Ovary (tissue), 9 donors: ENCODE data around the gene RIBC1. TPM values are rescaled to one million over a fixed set of nuclear protein-coding genes. Genes with fewer than 3 reads are reported as not detected.

Source experiments
- DNase-seq, 5 donors: peaks; one replicate each; pipeline ENCODE4 v3.0.0-alpha.2; 2019 to 2020
- H3K27ac ChIP-seq, 2 donors: fragments of 200-600 bp; one replicate each; pipeline versions ENCODE4 v1.5.1 to v1.8.0; 2019 to 2022
- H3K27me3 ChIP-seq: fragments of 200-600 bp; one replicate; pipeline ENCODE4 v1.8.0; 2022
- H3K36me3 ChIP-seq: fragments of 200-600 bp; sonication (generic); one replicate; pipeline ENCODE4 v1.5.1; 2019
- H3K4me1 ChIP-seq: one replicate; pipeline ENCODE4 v1.8.1; 2013; ENCODE audit warnings: mild to moderate bottlenecking, moderate library complexity; ENCODE audit not compliant: insufficient read depth
- H3K4me3 ChIP-seq: fragments of 200-600 bp; sonication (generic); one replicate; pipeline ENCODE4 v1.5.1; 2017
- H3K9me3 ChIP-seq, 2 donors: fragments of 200-600 bp in 1 of 2; sonication (generic) in 1 of 2; one replicate each; pipeline versions ENCODE4 v1.5.1 to v1.8.1; 2013 to 2019; ENCODE audit warnings: mild to moderate bottlenecking in 1 of 2, moderate library complexity in 1 of 2
- CTCF ChIP-seq, 3 donors: fragments of 450-650 bp in 2 of 3; fragments of 200-600 bp in 1 of 3; IDR thresholded peaks; one replicate each; pipeline versions ENCODE4 v1.5.1 to v1.8.0; 2016 to 2022; ENCODE audit warnings: antibody characterized with exemption in 3 of 3, mild to moderate bottlenecking in 1 of 3
- EP300 ChIP-seq: sonication (generic); formaldehyde crosslinking; IDR thresholded peaks from one replicate; pipeline ENCODE4 v1.6.1; 2017; ENCODE audit warnings: antibody characterized with exemption
- POLR2A ChIP-seq: fragments of 450-650 bp; IDR thresholded peaks from one replicate; pipeline ENCODE4 v1.6.1; 2017; ENCODE audit warnings: antibody characterized with exemption, mild to moderate bottlenecking, moderate library complexity
- whole genome bisulfite sequencing, 3 donors: extraction: QIAGEN DNeasy Blood & Tissue Kit in 1 of 3; methylation state at CpG; one replicate each; pipeline versions ENCODE4 v1.1.5 to v1.1.7; 2013 to 2017; 5-methylcytosine and 5-hydroxymethylcytosine counted together
- intact Hi-C, 4 donors: fragments of 100-400 bp; cut with DNase I; formaldehyde crosslinking; loops; one replicate each; pipeline versions ENCODE4 v1.11.0 to v1.15.1; 2022 to 2023
- polyA plus RNA-seq, 2 donors: library from polyadenylated mRNA; stranded (reverse); fragments of 200-250 nt in 1 of 2; fragments of 350-450 nt in 1 of 2; fragmentation: Illumina TruSeq in 1 of 2; extraction: RNeasy Lipid Tissue Mini Kit (QIAGEN cat#74804) in 1 of 2; gene quantifications; one replicate each; pipeline ENCODE4 v1.2.3, GENCODE V29; 2013 to 2014
- total RNA-seq, 7 donors: library from RNA; depleted of rRNA in 2 of 7; stranded (reverse); fragments of >200 nt in 2 of 7; fragmentation: NEBNext Ultra II Directional in 3 of 7; extraction: Animal tissue kit (Norgen Biotek cat#: 25700) in 3 of 7; gene quantifications; one replicate each; pipeline versions ENCODE4 v1.1.0 to v1.2.4, GENCODE V29; 2016 to 2023
- donor health status: DM: no; HTN: no; CAD: no; lungs with moderate emphysema.
- donor health status: DM: no; HTN: no; CAD: no.
- donor health status: Bipolar disorder and iron deficiency.
- donor health status: DM: yes; HTN: yes; CAD: no.
- donor health status: DM: no; HTN: no; CAD: no.
- donor health status: DM: yes; HTN: yes; CAD: no.

RIBC1 gene
- total and polyA plus RNA-seq, 9 donors: 1.8 to 25.2 (median 2.6) TPM

DNA sequence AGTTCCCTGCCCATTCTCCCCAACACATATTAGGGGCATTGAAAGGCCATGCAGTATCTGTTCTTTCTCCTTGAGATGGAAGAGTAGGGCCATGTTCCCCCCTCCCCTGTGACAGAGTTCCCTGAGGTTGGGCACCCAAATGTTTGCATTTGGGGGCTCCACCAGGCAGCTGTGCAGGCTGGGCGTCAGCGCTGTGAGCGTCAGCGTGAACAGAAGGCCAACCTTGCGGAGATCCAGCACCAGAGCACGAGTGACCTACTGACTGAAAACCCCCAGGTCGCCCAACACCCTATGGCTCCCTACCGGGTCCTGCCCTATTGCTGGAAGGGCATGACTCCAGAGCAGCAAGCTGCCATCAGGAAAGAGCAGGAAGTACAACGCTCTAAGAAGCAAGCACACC is 7.6 kb downstream of the RIBC1 start:
- Histone ChIP-seq H3K36me3 (no peaks in the 10 kb centered on the region), H3K27ac (no peak overlapping the region), H3K4me1 (no peaks in the 10 kb centered on the region), H3K27me3 (no peaks in the 10 kb centered on the region), H3K4me3 (no peak overlapping the region), H3K9me3 (no peaks in the 10 kb centered on the region)
- intact Hi-C loops: loop anchor here in 2 of 4 donors (10.0 kb wide), 1 partner anchor 115 kb away; no protein-coding TSS in a partner anchor
- 86 to 89% (median 89%) methylated on average over 9 of the region's 9 CpGs for WGBS, 3 donors
- TF ChIP-seq POLR2A: no peak
- TF ChIP-seq CTCF (IDR thresholded peaks at IDR 0.05): no peak
- TF ChIP-seq EP300: no peak
- no peak for DNase-seq

GRCh38 chrX:53433651-53434639 is 11.3 kb downstream of the RIBC1 start, which contains the start of gene HSD17B10:
Gene HSD17B10, minus strand, starts transcription at chrX:53434370. Its CDS starts 25 bp downstream, at chrX:53434345.
- Histone ChIP-seq H3K4me1 (no peaks in the 10 kb centered on the region), H3K9me3 (no peaks in the 10 kb centered on the region), H3K4me3 (peak within 1 kb of the TSS; percentile 53), H3K27me3 (no peaks in the 10 kb centered on the region), H3K36me3 (no peaks in the 10 kb centered on the region), H3K27ac (peak within 1 kb of the TSS in 1 of 2 donors; percentile 54)
- TF ChIP-seq EP300: no peak
- TF ChIP-seq POLR2A: peak; percentile 63
- 22 to 35% (median 26%) methylated on average over 58 to 61 of the region's 61 CpGs for WGBS, 3 donors
- intact Hi-C loops: loop anchor here in 2 of 4 donors (10.0 kb wide), 1 partner anchor 119 kb away; no protein-coding TSS in a partner anchor
- DNase-seq: peak; percentile 86 to 92 (median 88)

DNA sequence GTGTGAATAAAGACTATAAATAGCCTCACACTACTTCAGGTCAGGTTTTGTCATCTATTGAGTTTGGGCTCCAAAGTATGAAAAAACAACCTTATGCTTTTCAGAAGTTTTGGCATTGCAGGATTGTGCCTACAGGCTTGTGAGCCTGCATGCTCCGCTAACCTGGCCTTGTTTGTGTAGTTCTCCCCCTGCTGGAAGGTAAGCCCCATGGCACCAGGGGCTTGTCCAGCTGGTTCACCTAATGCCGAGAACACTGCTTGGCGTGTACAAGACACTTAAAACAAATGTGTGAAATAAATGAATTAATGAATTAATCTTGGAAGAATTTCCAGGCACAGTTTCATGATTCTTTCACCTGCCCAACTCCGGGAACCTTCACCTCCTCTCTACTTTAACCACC is 13.3 kb downstream of the RIBC1 start:
- intact Hi-C loops: loop anchor here in 3 of 4 donors (5.0 to 10.0 kb wide), 2 partner anchors 119 to 121 kb away; no protein-coding TSS in a partner anchor
- H3K4me1 ChIP-seq: no peaks in the 10 kb centered on the region
- peak; percentile 51 to 72 (median 64) for DNase-seq
- H3K36me3 ChIP-seq: no peaks in the 10 kb centered on the region
- 2 to 6% (median 4%) methylated on average over 4 of the region's 4 CpGs for WGBS, 3 donors
- no peak overlapping the region for H3K4me3 ChIP-seq
- peak; percentile 59 to 67 (median 65) for TF ChIP-seq CTCF (IDR thresholded peaks at IDR 0.05)
- no peak for TF ChIP-seq POLR2A
- H3K9me3 ChIP-seq: no peaks in the 10 kb centered on the region
- no peaks in the 10 kb centered on the region for H3K27me3 ChIP-seq
- H3K27ac ChIP-seq: no peak overlapping the region

DNA sequence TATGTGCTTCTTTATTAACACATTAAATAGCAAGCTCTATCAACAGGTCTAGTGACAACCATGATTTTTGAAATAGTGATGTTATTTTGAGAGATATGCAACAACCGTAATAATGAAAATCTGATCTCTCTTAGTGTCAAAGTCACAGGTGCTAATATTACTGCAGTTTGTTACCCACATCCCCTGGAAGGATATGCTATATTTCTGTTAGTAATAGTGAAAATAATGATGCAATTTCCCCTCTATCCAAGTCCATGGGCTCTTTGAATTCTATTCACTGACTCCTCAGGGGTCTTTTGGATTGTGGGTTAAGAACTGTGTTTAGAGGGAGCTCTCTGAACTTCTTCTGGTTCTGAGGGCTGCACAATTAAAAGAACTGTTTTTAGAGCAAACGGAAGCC is 14.5 kb downstream of the RIBC1 start:
- WGBS, 3 donors: 71 to 85% (median 82%) methylated on average over 2 of the region's 2 CpGs
- DNase-seq: no peak

More for the DNA sequence above, 14.5 kb downstream of the RIBC1 start:
- no peak overlapping the region for H3K4me3 ChIP-seq
- no peak overlapping the region for H3K27ac ChIP-seq
- peaks cover 2% of the 10 kb centered on the region for H3K4me1 ChIP-seq
- H3K36me3 ChIP-seq: no peaks in the 10 kb centered on the region
- no peaks in the 10 kb centered on the region for H3K27me3 ChIP-seq
- no peaks in the 10 kb centered on the region for H3K9me3 ChIP-seq
- intact Hi-C loops: loop anchor here in 3 of 4 donors (5.0 to 10.0 kb wide), 2 partner anchors 120 to 122 kb away; no protein-coding TSS in a partner anchor
- no peak for TF ChIP-seq POLR2A
- TF ChIP-seq EP300: no peak
- no peak for TF ChIP-seq CTCF (IDR thresholded peaks at IDR 0.05)
